ENCODE measurements around the gene BAIAP2L1.

GRCh38 chr7:98357751-98358161 lies 43.1 kb downstream of the BAIAP2L1 start:
- TF ChIP-seq POLR2A (IDR thresholded peaks at IDR 0.05; ENCODE audit: low read depth, low read length) (no peak), POLR2AphosphoS5 (IDR thresholded peaks at IDR 0.05; ENCODE audit: low read depth, low read length) (no peak)

All from GM12891 (cell line).